GM21367 (cell line): ENCODE measurements around the gene EML2.
"Not testable (repeated sequence)": the region's sequence is repeated elsewhere in the genome, so short reads cannot be mapped to it uniquely, and the experiment has no call there.

ENCODE experiments used
- ATAC-seq: cut with Tn5 transposase; IDR thresholded peaks from one replicate; pipeline ENCODE4 v1.9.1; 2021; ENCODE audit not compliant: unreplicated experiment

The EML2 gene

DNA sequence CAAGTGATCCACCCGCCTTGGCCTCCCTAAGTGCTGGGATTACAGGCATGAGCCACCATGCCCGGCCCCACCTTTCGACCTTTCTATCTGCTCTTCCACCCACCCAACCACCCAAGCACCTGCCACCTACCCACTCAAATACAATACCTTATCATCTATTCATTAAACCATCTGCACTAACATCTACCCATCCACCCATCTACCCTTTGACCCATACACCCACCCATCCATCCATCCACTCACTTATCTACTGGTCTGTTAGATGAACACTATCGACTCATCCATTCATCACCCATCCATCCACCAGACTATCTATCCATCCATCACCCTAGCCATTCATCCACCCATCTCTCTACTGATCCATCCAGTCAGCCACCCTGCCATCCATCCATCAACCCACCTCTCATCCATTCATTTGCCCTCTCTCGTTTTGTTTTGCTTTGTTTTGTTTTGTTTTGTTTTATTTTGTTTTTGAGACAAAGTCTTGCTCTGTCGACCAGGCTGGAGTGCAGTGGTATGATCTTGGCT lies 17.2 kb downstream of the EML2 start:
- no peak for ATAC-seq

DNA sequence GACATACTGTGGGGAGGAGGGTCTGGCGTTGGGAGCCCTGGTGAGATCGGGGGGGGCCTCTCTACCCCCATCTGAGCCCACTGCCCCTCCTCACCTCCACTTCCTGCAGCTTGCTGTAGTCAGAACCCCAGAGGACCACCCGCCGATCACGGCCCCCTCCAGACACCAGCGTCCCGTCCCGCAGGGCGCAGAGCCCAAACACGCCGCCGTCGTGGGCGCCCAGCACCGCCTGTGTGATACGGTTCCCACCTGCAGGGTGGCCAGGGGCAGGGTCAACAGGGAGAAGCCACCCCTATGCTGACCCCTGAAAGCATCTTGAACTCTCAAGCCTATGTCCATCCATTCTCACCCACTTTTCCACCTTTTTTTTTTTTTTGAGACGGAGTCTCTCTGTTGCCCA lies 17.8 kb downstream of the EML2 start:
- no peak for ATAC-seq

DNA sequence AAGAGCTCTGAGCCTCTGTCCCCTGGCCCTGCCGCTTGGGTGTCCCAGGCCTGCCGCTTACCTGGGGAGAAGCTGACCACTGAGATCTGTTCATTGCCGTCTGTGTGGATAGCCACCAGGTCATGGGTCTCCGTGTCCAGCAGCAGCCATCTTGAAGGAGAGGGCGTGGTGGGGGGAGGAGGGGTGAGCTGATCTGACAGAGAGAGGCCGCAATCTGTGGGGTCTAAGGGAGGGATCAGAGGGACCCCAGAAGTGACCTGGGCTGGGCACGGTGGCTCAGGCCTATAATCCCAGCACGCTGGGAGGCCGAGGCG lies 22.5 kb downstream of the EML2 start:
- no peak for ATAC-seq

DNA sequence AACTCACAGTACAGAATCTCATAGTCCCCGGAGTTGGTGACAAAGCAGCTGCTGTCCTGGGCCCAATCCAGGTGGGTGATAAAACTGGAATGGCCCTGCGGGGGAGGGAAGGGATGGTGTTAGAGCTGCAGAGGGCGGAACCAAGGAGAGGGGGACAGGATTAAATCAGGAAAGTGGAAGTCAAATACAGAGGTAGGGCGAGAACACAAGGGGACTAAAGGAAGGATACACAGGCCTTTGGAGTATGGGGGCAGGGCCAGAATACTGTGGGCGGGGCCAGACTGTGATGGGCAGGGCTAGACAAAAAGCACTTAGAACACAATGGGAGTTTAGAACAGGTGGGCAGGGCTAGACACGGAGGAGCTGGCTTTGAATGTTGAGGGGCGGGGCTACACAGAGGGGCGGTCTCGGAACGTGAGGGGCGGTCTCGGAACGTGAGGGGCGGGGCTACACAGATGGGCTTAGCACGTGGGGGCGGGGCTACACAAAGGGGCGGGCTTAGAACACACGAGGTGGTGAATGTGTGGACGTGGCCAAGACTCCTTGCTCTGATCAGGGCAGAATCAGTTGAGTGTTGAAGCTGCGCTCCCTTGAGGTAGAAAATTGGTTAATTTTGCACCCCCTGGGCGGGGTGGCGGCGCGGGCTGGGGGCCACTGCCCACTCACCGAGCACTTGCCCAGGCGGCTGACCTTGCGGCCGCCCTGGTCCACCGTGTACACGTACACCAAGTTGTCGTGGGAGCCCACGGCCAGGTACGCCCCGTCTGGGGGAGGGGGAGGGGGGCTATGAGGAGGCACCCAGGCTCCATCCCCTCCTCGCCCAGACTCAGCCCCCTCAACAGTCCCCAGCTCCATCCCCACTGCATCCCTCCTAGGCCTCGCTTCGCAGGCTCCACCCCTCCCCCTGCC lies 23.1 kb downstream of the EML2 start:
- ATAC-seq = no peak

GRCh38 chr19:45615056-45615455 lies 24.1 kb downstream of the EML2 start:
- not testable (repeated sequence) for ATAC-seq

DNA sequence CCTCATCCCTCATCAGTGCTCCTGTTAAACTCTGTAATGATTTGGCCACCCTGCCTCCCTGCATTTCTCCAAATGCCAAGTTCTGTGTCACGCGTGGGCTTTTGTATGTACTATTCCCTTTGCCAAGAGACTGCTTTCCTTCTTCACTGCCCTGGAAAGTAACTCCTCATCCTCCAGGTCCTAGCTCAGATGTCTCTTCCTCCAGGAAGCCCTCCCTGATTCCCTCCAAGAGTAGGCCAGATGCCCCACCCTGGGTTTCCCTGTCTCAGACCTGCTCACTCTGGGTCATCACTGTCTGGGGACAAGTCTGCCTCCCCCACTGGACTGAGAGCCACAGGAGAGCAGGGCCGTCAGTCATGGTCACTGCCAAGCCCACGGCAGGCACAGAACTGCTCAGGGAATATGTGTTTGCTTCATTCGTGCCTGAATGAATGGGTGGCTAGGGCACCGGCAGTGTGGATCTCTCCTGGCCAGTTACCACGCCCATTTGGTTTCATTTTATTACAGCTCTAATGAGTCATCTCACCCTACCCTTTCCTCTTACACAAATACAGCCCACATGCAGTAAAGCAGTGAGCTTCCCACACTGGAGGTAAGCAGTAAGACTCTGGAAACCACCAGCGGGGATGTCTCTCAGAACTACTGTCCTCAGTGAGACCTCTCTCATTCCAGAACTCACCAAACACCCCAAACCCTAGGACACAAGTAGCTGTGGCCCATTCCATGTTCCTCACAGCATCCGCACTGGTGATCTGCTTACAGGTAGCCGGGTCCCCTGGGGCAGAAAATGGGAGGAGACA lies 25.1 kb downstream of the EML2 start:
- no peak for ATAC-seq

DNA sequence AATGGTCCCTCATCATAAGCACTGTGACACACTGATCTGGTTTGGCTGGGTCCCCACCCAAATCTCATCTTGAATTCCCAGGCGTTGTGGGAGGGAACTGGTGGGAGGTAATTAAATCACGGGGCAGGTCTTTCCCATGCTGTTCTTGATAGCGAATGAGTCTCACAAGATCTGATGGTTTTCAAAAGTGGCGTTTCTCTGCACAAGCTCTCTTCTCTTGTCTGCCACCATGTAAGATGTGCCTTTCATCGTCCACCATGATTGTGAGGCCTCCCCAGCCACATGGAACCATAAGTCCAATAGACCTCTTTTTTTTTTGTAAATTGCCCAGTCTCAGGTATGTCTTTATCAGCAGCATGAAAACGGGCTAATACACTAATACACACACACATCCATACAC lies 30.2 kb downstream of the EML2 start:
- no peak for ATAC-seq

GRCh38 chr19:45607071-45608029 lies 31.8 kb downstream of the EML2 start:
- ATAC-seq = no peak

DNA sequence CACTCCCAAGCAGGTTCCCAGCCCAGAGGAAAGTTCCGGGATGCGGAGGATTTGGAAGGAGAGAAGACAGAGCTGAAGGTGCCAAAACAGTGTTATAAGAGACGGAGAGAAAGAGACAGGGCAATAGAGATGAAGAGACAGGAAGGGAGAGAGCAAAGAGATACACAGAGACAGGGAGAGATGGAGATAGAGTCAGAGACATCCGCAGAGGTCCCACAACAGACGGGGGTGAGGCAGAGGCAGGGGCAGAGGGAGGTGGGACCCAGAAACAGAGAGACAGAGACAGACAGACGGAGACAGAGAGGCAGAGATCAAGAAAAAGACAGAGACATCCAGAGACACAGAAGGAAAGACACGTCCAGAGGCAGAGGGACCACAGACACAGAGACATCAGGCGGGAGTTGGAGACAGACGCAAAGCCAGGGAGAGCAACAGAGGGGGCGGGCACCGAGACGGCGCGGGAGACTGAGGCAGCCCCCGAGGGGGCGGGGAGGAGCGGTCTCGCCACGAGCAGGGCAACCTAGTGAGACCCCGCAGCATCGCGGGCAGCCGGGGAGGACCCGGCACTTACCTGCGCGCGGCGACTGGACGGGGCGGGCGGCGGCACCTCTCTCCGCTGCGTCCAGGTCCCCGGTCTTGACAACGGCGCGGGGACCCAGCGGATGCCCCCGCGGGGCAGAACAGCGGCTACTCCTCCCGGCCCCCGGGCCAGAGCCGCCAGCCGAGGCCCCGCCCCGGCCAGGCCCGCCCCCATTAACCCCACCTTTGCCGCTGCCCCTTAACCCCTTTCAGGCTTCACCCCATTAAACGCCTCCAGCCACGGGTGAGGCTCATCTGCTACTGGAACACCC lies 37.4 kb downstream of the EML2 start, which contains the start of gene GPR4:
TSS of gene GPR4 (minus strand) at position 689 of the 851 bp plus-strand sequence. CDS start 10,346 bp downstream, outside the sequence.
- no peak for ATAC-seq

- ATAC-seq = no peak
These were observed 38.1 kb downstream of the EML2 start for GRCh38 chr19:45601115-45601514.

GRCh38 chr19:45600340-45600885 lies 38.8 kb downstream of the EML2 start:
- no peak for ATAC-seq

- no peak for ATAC-seq
These were observed 39.9 kb downstream of the EML2 start for GRCh38 chr19:45599286-45599685.

- no peak for ATAC-seq
These were observed 40.8 kb downstream of the EML2 start for GRCh38 chr19:45598267-45599001.

DNA sequence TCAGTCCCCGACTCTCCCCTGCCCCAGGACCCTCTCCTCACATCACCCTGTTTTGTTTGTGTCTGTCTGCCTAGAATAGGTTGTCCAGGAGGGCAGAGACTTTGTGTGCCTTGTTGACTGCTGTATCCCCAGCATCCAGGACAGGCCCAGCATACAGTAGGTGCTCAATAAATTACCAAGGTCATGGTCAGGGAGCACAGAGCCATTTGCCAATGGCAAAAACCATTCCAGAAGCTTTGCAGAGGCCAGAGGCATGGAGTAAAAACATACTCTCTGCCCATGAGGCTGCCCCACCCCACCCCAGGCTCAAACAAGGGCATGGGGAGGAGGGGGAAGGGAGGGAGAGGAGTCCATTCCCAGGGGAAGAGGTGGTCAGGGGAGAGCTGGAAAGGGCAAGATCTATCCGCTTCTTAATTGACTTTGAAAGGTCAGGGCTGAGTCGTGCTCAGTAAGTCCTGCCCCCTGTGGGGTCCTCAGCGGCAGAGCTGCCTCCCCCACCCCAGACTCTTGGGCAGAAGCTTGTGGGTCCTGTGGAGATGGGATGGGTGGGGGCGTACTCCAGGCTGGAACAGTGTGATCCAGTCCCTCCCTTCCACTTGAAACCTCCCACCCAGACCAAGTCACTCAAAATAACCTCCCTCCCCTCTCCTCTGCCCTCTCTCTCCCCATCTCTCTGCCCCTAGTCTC lies 41.6 kb downstream of the EML2 start:
- no peak for ATAC-seq

DNA sequence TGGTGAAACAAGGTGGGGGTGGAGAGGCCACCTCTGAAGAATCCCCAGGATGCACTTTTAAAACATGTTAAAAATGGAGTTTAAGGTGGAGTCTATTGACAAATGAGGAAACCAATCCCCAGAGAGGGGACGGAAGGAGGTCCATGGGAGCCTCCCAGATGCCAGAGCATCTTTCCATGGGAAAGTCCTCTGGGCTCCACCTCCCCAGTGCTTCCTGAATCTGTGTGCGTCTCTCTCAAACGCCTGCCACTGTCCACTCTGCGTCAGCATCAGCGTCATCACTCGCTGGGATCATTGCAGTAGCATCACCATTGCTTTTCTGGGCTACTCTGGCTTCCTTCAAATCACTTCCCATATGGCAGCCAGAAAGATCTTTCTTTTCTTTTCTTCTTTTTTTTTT lies 43.4 kb downstream of the EML2 start:
- no peak for ATAC-seq

GRCh38 chr19:45593520-45593919 lies 45.7 kb downstream of the EML2 start:
- ATAC-seq = no peak

- ATAC-seq = no peak
These were observed 46.8 kb downstream of the EML2 start for GRCh38 chr19:45592366-45592765.

GRCh38 chr19:45591638-45592005 lies 47.6 kb downstream of the EML2 start:
- ATAC-seq = no peak
